Mucosa of rectum (tissue), 2 donors: Measurements from ENCODE around the gene SRCAP.

Experiments used
- H3K27ac ChIP-seq, 2 donors: one replicate each; pipeline ENCODE4 v1.7.0; 2013; ENCODE audit warnings: inconsistent platforms in 2 of 2, low read depth in 2 of 2, low read length in 2 of 2
- H3K27me3 ChIP-seq, 2 donors: one replicate each; pipeline ENCODE4 v1.7.0; 2013; ENCODE audit warnings: low read length in 2 of 2; ENCODE audit not compliant: control insufficient read depth in 2 of 2, insufficient read depth in 2 of 2
- H3K36me3 ChIP-seq, 2 donors: one replicate each; pipeline ENCODE4 v1.7.0; 2013; ENCODE audit warnings: low read length in 2 of 2; ENCODE audit not compliant: control insufficient read depth in 2 of 2, insufficient read depth in 2 of 2
- H3K4me1 ChIP-seq, 2 donors: one replicate each; pipeline ENCODE4 v1.7.0; 2013; ENCODE audit warnings: low read length in 2 of 2, mild to moderate bottlenecking in 1 of 2; ENCODE audit not compliant: control insufficient read depth in 2 of 2, insufficient read depth in 2 of 2
- H3K4me3 ChIP-seq, 2 donors: one replicate each; pipeline ENCODE4 v1.7.0; 2013; ENCODE audit warnings: low read length in 2 of 2
- H3K9ac ChIP-seq, 2 donors: one replicate each; pipeline ENCODE4 v1.7.0; 2013; ENCODE audit warnings: low read length in 2 of 2, low read depth in 1 of 2, mild to moderate bottlenecking in 1 of 2
- H3K9me3 ChIP-seq, 2 donors: one replicate each; pipeline ENCODE4 v1.7.0; 2013; ENCODE audit warnings: low read length in 2 of 2; ENCODE audit not compliant: control insufficient read depth in 2 of 2
- donor health status: healthy.
- donor health status: Normal muscosa, but diverticular disease.

The SRCAP gene

DNA sequence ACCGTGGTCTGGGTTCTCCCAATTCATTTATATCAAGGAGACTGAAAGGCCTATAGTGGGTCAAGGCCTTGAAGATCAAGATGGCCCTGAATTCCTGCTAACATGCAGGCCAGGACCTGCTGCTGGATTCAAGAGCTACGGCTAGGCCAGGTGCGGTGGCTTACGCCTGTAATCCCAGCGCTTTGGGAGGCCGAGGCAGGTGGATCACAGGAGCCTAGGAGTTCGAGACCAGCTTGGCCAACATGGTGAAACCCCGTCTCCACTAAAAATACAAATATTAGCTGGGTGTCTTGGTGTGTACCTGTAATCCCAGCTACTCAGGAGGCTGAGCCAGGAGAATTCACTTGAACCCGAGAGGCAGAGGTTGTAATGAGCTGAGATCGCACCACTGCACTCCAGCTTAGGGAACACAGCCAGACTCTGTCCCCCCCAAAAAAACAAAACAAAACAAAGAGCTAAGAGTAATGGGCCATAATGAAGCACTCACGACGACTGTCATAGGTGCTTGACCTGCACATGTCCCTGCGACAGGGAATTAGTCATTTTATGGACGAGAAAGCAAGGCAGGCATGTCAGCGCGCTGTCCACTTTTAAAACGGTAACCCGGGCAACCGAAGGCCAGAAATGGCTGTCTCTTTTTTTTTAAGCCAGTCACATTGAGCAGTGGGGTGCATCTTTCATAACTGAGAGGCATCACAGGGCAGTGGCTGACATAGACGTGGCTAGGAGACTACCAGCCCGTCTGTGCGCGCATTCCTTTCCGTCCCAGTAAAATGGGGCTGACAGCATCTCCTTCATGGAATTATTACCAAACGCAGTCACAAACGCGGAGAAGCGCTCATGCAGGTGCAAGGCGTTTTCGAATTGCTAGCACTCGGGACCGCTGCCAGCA is 41.8 kb upstream of the SRCAP start:
- peak overlapping the region; percentile 86 to 100 for H3K27ac ChIP-seq
- peaks cover 34 to 43% of the 10 kb centered on the region in 2 donors for H3K4me1 ChIP-seq
- no peaks in the 10 kb centered on the region for H3K27me3 ChIP-seq
- peaks cover 26 to 44% of the 10 kb centered on the region in 2 donors for H3K36me3 ChIP-seq
- peak overlapping the region; percentile 69 to 83 for H3K9ac ChIP-seq
- peak overlapping the region; percentile 66 to 86 for H3K4me3 ChIP-seq
- H3K9me3 ChIP-seq: no peaks in the 10 kb centered on the region

DNA sequence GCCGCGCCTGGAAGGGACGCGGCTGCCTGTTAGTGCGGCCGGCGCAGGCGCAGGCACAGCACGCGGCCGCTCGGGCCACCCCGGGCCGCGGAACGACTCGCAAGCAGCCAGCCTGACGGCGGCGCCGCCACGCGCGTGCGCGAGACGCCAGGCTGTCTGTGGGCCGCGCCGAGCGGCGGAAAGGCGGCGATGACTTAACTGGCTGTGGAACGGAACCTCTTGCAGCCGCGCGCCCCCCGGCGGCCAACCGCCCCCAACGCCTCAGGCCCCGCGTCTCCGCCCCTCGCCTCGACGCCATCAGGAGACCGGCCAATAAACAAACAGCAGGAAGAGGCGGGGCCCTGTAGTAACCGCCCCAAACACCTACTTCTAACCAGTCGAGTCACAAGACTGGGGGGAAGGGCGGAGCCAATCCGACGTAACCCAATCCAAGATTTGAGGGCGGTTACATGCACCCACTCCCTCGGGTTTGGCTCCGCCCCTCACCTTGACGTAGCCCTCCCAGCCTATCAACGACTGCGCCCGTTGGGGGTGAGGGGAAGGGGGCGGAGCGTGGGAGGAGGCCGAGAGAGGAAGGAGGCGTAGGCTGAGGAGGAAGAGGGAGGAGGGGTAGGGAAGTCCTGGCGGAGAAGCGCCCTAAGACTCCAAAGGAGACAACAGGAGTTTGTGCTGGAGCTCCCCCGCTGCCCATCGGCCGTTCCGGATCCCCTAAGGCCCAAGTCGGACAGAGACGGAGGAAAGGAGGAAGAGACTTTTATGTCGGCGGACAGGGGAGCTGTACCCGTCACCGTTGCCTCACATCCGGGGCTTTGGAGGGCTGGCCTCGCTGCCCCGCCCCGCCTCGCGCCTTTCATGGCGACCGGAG is 40.9 kb upstream of the SRCAP start, which contains the start of gene FBRS:
Gene FBRS, plus strand, starts transcription at position 566 of the 865 bp plus-strand sequence. CDS start 1,088 bp downstream, outside the sequence.
- Histone ChIP-seq H3K36me3 (peaks cover 31 to 45% of the 10 kb centered on the region in 2 donors), H3K27me3 (no peaks in the 10 kb centered on the region), H3K9ac (peak within 1 kb of the TSS; percentile 98 to 99), H3K27ac (peak within 1 kb of the TSS; percentile 100), H3K9me3 (no peaks in the 10 kb centered on the region), H3K4me3 (peak within 1 kb of the TSS; percentile 97 to 100), H3K4me1 (peaks cover 36 to 39% of the 10 kb centered on the region in 2 donors)

DNA sequence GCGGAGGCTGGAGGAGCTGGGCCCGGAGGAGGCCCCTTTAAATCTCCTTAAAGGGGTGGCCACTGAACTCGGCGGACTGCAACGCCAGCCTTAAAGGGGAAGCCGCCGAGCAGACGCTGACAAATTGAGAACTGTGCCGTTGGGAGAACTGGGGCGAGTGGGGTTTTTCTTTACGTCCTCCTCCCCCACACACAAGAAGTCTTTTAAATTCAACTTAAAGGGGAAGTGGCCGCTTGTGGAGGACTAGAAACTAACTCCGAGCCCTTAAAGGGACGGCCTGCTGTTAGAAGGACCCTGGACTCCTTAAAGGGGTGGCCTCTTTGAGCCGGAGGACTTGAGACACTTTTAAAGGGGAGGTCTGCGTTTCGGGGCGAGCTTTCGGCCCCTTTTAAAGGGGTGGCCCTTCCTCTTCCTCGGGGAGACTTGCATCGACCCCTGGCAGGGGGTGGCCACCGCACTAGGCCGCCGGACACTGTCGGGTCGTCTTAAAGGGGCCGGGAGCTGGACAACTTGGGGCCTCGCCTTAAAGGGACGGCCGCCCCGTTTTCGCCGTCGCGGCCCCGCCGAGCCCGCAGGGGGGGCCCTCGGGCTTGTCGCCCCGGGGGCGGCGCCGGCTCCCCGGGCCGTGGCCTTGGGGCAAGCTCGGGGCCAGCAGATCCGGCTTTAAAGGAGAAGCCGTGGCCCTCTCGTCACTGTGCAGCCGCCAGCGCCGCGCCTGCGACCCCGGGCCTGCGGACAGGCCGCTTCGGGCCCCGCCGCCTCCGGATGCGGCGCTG is 40.1 kb upstream of the SRCAP start:
- Histone ChIP-seq H3K4me1 (peaks cover 39 to 42% of the 10 kb centered on the region in 2 donors), H3K9me3 (no peaks in the 10 kb centered on the region), H3K4me3 (peak overlapping the region; percentile 97 to 100), H3K9ac (peak overlapping the region; percentile 98 to 99), H3K27ac (peak overlapping the region; percentile 100), H3K36me3 (peaks cover 35 to 48% of the 10 kb centered on the region in 2 donors), H3K27me3 (no peaks in the 10 kb centered on the region)

DNA sequence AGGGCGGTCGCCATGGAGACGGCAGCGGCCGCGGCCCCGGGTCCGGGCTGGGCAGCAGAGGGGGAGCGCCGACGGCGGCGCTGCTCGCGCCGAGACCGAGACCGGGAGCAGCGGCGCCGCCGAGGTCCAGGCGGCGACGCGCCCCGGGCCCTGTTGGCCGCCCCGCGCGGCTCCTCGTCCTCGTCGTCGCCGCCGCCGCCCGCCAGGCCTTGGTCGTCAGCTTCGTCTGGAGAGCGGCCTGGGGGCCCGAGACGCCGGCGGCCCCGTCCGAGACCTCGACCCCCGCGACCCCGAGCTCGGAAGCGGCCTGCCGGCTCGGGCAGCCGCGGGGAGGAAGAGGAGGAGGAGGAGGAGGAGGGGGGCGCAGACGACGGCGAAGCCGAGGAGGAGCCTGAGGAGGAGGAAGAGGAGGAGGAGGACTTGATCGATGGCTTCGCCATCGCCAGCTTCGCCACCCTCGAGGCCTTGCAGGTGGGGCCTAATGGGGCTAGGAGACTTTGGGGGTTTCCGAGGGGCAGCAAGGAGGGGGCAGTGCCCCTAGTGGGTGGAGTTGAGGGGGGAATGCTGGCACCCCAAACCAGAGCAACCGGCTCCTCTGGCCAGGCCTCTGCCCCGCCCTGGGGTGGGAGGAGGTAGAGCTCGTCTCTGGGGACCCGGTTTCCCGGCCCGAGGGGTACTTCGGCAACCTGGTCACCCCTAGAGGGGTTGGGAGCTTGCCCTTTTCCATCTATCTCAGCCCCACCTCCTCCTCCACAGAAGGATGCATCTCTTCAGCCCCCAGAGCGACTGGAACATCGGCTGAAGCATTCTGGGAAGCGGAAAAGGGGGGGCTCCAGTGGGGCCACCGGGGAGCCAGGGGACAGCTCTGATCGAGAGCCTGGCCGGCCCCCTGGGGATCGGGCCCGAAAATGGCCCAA is 39.2 kb upstream of the SRCAP start:
- no peaks in the 10 kb centered on the region for H3K9me3 ChIP-seq
- H3K4me3 ChIP-seq: peak overlapping the region; percentile 97 to 100
- H3K36me3 ChIP-seq: peaks cover 34 to 46% of the 10 kb centered on the region in 2 donors
- peak overlapping the region; percentile 100 for H3K27ac ChIP-seq
- H3K27me3 ChIP-seq: no peaks in the 10 kb centered on the region
- H3K9ac ChIP-seq: peak overlapping the region; percentile 98 to 99
- peaks cover 39 to 42% of the 10 kb centered on the region in 2 donors for H3K4me1 ChIP-seq

DNA sequence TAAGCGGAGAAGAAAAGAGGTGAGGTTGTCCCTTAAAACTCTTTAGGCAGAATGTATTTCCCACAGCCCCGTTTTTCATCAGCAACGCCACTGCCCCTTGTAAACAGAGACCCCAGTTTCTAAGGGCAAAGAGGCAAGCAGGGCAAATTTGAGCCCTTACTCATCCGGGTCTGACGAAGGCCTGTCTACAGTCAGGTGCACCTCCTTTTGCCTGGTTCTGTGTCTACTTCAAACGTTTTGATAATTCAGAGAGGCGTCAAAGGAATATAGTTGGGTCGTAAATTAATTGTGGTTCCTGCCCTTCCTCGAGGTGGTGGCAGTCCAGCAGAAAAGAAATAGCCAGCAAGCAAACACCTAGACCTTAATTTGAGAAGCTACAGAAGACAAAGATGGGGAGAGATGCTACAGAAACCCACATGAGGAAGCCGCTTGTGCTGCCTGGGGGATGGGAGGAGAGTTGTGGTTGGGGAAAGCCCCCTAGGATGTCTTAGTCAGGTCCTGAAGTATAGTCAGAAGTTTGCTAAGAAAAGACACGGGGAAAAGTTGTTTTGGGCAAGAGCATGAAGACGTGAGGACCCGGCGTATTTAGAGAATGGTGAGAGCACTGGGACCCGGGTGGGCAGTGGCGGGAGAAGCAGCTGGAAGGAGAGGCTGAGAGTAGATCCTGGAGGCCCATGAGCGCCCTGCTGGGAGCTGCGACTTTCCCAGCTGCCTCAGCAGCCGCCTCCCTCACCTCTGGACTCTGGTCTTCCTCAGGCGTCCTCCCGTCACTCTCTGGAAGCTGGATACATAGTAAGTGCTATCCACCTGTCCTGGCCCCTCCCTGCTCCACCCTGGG is 38.3 kb upstream of the SRCAP start:
- peak overlapping the region; percentile 97 to 100 for H3K4me3 ChIP-seq
- peaks cover 39 to 42% of the 10 kb centered on the region in 2 donors for H3K4me1 ChIP-seq
- peak overlapping the region; percentile 100 for H3K27ac ChIP-seq
- peaks cover 37 to 46% of the 10 kb centered on the region in 2 donors for H3K36me3 ChIP-seq
- no peaks in the 10 kb centered on the region for H3K9me3 ChIP-seq
- no peaks in the 10 kb centered on the region for H3K27me3 ChIP-seq
- H3K9ac ChIP-seq: peak overlapping the region; percentile 98 to 99

DNA sequence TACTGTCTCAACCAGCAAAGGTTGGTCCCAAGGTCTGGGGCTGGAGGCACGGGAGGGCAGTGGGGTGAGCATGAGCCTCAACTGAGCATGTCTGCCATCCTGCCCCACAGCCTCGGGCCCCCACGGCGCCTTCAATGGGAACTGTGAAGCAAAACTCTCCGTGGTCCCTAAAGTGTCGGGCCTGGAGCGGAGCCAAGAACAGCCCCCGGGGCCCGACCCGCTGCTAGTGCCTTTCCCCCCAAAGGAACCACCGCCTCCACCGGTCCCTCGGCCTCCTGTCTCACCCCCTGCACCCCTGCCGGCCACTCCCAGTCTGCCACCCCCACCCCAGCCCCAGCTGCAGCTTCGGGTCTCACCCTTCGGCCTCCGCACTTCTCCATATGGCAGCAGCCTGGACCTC is 36.5 kb upstream of the SRCAP start:
- Histone ChIP-seq H3K27me3 (no peaks in the 10 kb centered on the region), H3K4me3 (no peak overlapping the region), H3K36me3 (peaks cover 53 to 59% of the 10 kb centered on the region in 2 donors), H3K9me3 (no peaks in the 10 kb centered on the region), H3K9ac (no peak overlapping the region), H3K4me1 (peaks cover 28 to 34% of the 10 kb centered on the region in 2 donors), H3K27ac (no peak overlapping the region)

DNA sequence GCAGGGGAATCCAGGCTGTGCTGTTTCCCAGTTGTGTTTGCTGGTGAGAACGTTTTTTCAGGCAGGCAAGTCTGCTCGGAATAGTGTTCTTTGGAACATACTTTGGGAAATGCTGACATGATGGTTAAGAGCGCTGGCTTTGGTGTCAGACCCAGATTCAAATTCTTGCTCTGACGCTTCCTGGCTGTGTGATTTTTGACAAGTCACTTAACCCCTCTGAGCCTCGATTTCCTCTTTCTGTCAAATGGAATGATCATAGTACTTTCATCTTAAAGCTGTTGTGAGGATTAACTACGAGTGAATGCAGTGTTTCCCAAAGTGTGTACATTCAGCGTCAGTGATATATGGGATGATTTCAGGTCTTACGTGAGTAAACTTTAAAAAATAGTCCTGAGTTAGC is 35.9 kb upstream of the SRCAP start:
- no peak overlapping the region for H3K9ac ChIP-seq

DNA sequence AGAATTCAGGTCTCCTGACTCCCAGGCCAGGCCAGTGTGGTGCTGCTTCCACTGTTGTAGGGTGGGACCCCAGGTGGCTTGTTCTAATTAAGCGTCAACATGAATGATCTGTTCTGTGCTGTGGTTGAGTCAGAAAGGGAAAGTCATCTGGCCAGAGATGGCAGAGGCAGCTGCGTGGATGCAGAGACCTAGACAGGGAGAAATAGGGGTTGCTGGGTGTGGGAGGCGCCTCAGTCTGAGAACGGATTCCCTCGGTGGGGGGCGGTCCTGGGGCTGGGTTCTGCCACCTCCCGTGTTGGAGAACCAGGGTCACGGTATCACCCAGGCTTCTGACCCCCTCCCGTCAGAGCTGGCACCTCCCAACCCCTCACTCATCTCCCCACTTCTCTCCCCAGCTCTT is 35.2 kb upstream of the SRCAP start:
- Histone ChIP-seq H3K9me3 (no peaks in the 10 kb centered on the region), H3K4me1 (peaks cover 25 to 32% of the 10 kb centered on the region in 2 donors), H3K36me3 (peaks cover 62 to 68% of the 10 kb centered on the region in 2 donors), H3K9ac (no peak overlapping the region), H3K4me3 (no peak overlapping the region), H3K27me3 (no peaks in the 10 kb centered on the region), H3K27ac (no peak overlapping the region)

More for the DNA sequence above, 35.9 kb upstream of the SRCAP start:
- Histone ChIP-seq H3K9me3 (no peaks in the 10 kb centered on the region), H3K4me3 (no peak overlapping the region), H3K4me1 (peaks cover 25 to 32% of the 10 kb centered on the region in 2 donors), H3K27me3 (no peaks in the 10 kb centered on the region), H3K27ac (no peak overlapping the region), H3K36me3 (peaks cover 59 to 65% of the 10 kb centered on the region in 2 donors)
